Stimulated activated memory B cell treated with anti-CD40 and anti-IgM and Interleukin-4, amounts not matched to agents 10 μg/mL and 1 μg/mL and 100 μg/mL, for 72 hours (primary cell): Measurements from ENCODE around the gene ATP2B3.

Source experiments
- ATAC-seq: fragments of 150-1000 bp; cut with Tn5 transposase; 2 replicates; pipeline ENCODE4 v1.10.0; 2021
- H3K27ac Mint-ChIP-seq: one replicate; pipeline ENCODE4 v1.8.0; 2022; ENCODE audit warnings: mild to moderate bottlenecking, mixed read lengths
- H3K27me3 Mint-ChIP-seq: one replicate; pipeline ENCODE4 v1.8.0; 2022; ENCODE audit warnings: mixed read lengths
- H3K36me3 Mint-ChIP-seq: one replicate; pipeline ENCODE4 v1.8.0; 2022; ENCODE audit warnings: mixed read lengths
- H3K4me1 Mint-ChIP-seq: one replicate; pipeline ENCODE4 v1.8.0; 2022; ENCODE audit warnings: mixed read lengths
- H3K4me3 Mint-ChIP-seq: one replicate; pipeline ENCODE4 v1.8.0; 2022; ENCODE audit warnings: mild to moderate bottlenecking, moderate library complexity, mixed read lengths
- H3K9me3 Mint-ChIP-seq: one replicate; pipeline ENCODE4 v1.8.0; 2022; ENCODE audit warnings: mixed read lengths

ATP2B3 gene

GRCh38 chrX:153481043-153481442, 36.4 kb upstream of the ATP2B3 start:
- Mint-ChIP-seq H3K27me3 (peaks cover 25% of the 10 kb centered on the region), H3K9me3 (no peaks in the 10 kb centered on the region), H3K27ac (no peak overlapping the region), H3K4me3 (no peak overlapping the region), H3K36me3 (no peaks in the 10 kb centered on the region), H3K4me1 (no peaks in the 10 kb centered on the region)
- no peak for ATAC-seq

DNA sequence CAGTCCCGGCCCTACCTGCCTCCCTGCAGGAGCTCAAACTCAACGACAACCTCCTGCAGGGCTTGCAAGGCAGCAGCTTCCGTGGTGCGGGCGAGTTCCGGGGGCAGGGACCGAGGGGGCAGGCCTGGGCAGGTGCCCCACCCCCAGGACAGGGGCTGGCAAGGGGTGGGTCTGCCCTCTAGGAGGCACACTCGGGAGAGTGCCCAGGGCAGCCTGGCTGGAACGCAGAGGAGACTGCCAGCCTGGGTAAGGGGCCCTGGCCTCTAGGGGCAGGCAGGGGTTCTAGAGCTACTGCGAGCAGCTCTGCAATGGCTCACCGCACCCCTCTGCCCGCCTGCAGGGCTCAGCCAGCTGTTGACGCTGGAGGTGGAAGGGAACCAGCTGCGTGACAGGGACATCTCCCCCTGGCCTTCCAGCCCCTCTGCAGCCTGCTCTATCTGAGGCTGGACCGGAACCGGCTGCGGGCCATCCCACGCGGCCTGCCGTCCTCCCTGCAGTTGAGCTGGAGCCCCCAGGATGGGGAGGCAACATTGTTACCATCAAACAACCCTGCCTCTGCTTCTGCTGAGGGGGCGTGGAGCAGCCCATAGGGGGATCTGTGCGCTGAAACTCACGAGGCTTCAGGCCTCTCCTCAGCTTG, 34.9 kb upstream of the ATP2B3 start:
- H3K27ac Mint-ChIP-seq: no peak overlapping the region
- H3K9me3 Mint-ChIP-seq: no peaks in the 10 kb centered on the region
- no peaks in the 10 kb centered on the region for H3K4me1 Mint-ChIP-seq
- ATAC-seq: no peak
- H3K27me3 Mint-ChIP-seq: peaks cover 20% of the 10 kb centered on the region
- no peaks in the 10 kb centered on the region for H3K36me3 Mint-ChIP-seq
- no peak overlapping the region for H3K4me3 Mint-ChIP-seq

- Mint-ChIP-seq H3K9me3 (no peaks in the 10 kb centered on the region), H3K36me3 (no peaks in the 10 kb centered on the region), H3K4me3 (no peak overlapping the region), H3K27ac (no peak overlapping the region), H3K27me3 (no peaks in the 10 kb centered on the region), H3K4me1 (no peaks in the 10 kb centered on the region)
- no peak for ATAC-seq
Measured at GRCh38 chrX:153485396-153486080, 31.9 kb upstream of the ATP2B3 start.

- Mint-ChIP-seq H3K27me3 (no peaks in the 10 kb centered on the region), H3K27ac (no peak overlapping the region), H3K9me3 (no peaks in the 10 kb centered on the region), H3K4me1 (no peaks in the 10 kb centered on the region), H3K4me3 (no peak overlapping the region), H3K36me3 (no peaks in the 10 kb centered on the region)
- ATAC-seq: no peak
Measured at GRCh38 chrX:153486171-153486570, 31.3 kb upstream of the ATP2B3 start.

- Mint-ChIP-seq H3K27ac (no peak overlapping the region), H3K4me3 (no peak overlapping the region), H3K36me3 (no peaks in the 10 kb centered on the region), H3K27me3 (no peaks in the 10 kb centered on the region), H3K9me3 (no peaks in the 10 kb centered on the region), H3K4me1 (no peaks in the 10 kb centered on the region)
- ATAC-seq: no peak
Measured at GRCh38 chrX:153487590-153488071, 29.8 kb upstream of the ATP2B3 start.

GRCh38 chrX:153488231-153488914, 29.1 kb upstream of the ATP2B3 start:
- no peak for ATAC-seq
- Mint-ChIP-seq H3K36me3 (no peaks in the 10 kb centered on the region), H3K9me3 (no peaks in the 10 kb centered on the region)

DNA sequence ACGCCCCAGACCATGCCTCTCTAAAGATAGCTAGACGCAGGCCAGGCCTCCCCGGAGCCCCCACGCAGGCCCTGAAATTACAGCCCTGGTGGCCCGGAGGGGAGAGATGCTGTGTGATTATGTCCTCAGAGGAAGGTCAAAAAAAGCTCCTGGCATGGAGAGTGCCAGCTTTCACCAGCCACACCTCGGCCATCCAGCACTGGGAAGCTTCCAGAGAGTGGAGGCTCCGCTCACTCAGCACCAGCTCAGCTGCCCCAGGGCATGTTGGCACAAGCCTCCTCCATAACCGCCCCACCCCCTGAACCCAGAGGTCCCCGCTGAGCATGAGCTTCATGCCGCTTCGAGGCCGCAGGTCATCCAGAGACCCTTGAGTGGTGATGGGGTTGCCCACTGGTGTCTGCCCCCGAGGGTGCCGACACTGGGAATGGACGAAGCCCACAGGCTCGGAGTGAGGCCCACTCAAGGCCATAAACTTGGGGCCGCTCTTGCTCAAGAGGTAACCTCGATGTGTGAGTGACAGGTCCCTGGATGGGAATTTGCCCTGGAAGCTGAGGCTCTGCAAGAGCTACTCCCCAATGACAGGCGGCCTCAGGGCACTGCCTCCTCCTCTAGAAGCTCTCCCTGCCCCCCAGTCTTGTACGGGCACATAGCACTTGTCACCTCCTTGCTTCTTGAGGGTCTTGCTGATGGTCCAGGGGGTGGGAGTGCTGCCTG, 27.1 kb upstream of the ATP2B3 start:
- Mint-ChIP-seq H3K27me3 (peaks cover 17% of the 10 kb centered on the region), H3K9me3 (no peaks in the 10 kb centered on the region), H3K4me1 (peaks cover 5% of the 10 kb centered on the region), H3K36me3 (no peaks in the 10 kb centered on the region), H3K27ac (no peak overlapping the region), H3K4me3 (no peak overlapping the region)
- ATAC-seq: no peak

More at GRCh38 chrX:153488231-153488914, 29.1 kb upstream of the ATP2B3 start:
- Mint-ChIP-seq H3K4me1 (no peaks in the 10 kb centered on the region), H3K4me3 (no peak overlapping the region), H3K27me3 (peaks cover under 1% of the 10 kb centered on the region), H3K27ac (no peak overlapping the region)

- Mint-ChIP-seq H3K36me3 (no peaks in the 10 kb centered on the region), H3K27me3 (peaks cover 26% of the 10 kb centered on the region), H3K9me3 (no peaks in the 10 kb centered on the region), H3K4me1 (peaks cover 5% of the 10 kb centered on the region), H3K27ac (no peak overlapping the region), H3K4me3 (no peak overlapping the region)
- ATAC-seq: no peak
Measured at GRCh38 chrX:153491351-153491914, 26.0 kb upstream of the ATP2B3 start.

- peaks cover 5% of the 10 kb centered on the region for H3K4me1 Mint-ChIP-seq
- H3K9me3 Mint-ChIP-seq: no peaks in the 10 kb centered on the region
- no peak for ATAC-seq
- no peaks in the 10 kb centered on the region for H3K36me3 Mint-ChIP-seq
- no peak overlapping the region for H3K4me3 Mint-ChIP-seq
- peaks cover 26% of the 10 kb centered on the region for H3K27me3 Mint-ChIP-seq
- H3K27ac Mint-ChIP-seq: no peak overlapping the region
Measured at GRCh38 chrX:153491918-153492317, 25.5 kb upstream of the ATP2B3 start.

DNA sequence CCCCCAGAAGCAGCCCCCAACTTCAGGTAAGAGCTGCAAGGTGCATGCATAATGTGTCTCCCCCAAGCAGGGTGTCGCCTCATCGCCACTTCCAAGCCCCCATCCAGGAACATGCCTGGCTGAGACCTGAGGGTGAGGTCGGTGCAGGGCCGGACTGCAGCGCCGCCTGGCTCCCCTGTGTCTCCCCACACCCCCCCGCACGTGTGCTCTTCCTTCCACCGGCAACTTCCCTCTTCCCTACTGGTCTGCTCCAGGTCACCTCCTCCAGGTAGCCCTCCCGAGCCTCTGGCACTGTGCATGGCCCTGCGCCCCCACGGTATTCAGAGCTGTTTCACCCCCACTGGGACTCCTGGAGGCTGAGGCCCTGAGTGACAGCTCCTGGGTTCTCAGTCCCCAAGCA, 24.9 kb upstream of the ATP2B3 start:
- no peak overlapping the region for H3K4me3 Mint-ChIP-seq
- H3K27me3 Mint-ChIP-seq: peaks cover 26% of the 10 kb centered on the region
- no peak overlapping the region for H3K27ac Mint-ChIP-seq
- ATAC-seq: no peak
- H3K36me3 Mint-ChIP-seq: no peaks in the 10 kb centered on the region
- H3K9me3 Mint-ChIP-seq: no peaks in the 10 kb centered on the region
- H3K4me1 Mint-ChIP-seq: peaks cover 5% of the 10 kb centered on the region

DNA sequence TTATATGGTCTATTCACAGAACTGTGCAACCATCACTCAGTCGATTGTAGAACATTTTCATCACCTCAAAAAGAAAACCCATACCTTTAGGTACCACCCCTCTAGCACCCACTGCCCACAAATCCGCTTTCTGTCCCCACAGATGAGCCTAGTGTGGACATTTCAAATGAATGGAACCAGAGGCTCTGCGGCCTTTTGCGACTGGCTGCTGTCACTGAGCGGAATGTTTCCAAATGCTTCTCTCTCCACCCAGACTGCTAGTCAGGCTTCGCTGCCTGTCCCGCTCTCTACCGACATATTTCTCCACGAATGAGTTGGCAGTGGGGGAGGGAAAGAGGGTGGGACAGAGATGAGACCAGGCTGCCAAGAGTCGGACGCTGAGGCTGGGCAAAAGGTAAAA, 24.4 kb upstream of the ATP2B3 start:
- Mint-ChIP-seq H3K36me3 (no peaks in the 10 kb centered on the region), H3K27ac (no peak overlapping the region), H3K9me3 (no peaks in the 10 kb centered on the region), H3K4me3 (no peak overlapping the region), H3K27me3 (peaks cover 26% of the 10 kb centered on the region), H3K4me1 (peaks cover 5% of the 10 kb centered on the region)
- ATAC-seq: no peak

DNA sequence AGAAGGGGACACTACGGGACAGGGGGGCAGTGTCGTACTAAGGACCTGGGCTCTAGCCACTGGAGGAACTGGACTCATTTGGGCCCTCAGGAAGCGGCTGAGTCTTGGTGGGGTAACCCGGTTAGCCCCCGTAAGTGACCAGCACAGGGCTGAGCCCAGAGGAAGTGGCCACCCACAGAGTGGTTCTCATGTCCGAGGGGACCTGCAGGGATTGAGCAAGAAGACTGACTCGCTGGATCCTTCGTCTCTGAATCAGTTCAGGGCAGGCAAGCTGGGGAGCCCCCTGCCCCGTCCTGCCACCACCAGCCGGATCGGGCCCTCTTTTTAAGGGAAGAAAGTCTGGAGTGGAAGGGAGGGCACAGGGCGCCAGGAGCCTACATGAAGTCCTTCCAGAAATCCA, 23.4 kb upstream of the ATP2B3 start:
- H3K4me3 Mint-ChIP-seq: no peak overlapping the region
- H3K27ac Mint-ChIP-seq: no peak overlapping the region
- peaks cover 26% of the 10 kb centered on the region for H3K27me3 Mint-ChIP-seq
- no peaks in the 10 kb centered on the region for H3K36me3 Mint-ChIP-seq
- H3K9me3 Mint-ChIP-seq: no peaks in the 10 kb centered on the region
- no peak for ATAC-seq
- H3K4me1 Mint-ChIP-seq: peaks cover 5% of the 10 kb centered on the region

- ATAC-seq: no peak
- Mint-ChIP-seq H3K36me3 (no peaks in the 10 kb centered on the region), H3K27me3 (peaks cover 26% of the 10 kb centered on the region), H3K4me3 (no peak within 1 kb of the TSS), H3K9me3 (no peaks in the 10 kb centered on the region), H3K27ac (no peak within 1 kb of the TSS), H3K4me1 (peaks cover 5% of the 10 kb centered on the region)
Measured at GRCh38 chrX:153494541-153495361, 22.7 kb upstream of the ATP2B3 start, which contains the start of gene BGN. BGN (plus strand) TSS chrX:153494980; CDS start chrX:153504632, 9,652 bp downstream.

DNA sequence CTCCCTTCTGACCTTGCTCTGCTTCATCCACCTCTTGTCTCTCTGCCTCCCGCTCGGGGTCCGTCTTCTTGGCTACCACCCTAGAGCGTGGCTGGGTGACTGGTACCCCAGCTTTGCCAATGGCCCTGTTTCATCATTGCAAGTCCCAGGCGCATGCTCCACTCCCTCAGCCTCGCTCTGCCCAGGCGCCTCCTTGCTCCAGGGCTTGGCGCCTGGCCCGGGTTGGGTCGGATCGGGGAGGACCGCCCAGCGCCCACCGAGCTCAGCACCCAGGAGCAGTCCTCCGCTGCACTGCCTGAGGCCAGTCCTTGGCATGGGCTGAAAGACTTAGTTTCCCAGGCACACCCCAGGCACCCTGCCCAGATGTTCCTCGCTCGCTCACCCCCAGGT, 22.1 kb upstream of the ATP2B3 start:
- Mint-ChIP-seq H3K9me3 (no peaks in the 10 kb centered on the region), H3K36me3 (no peaks in the 10 kb centered on the region), H3K27me3 (peaks cover 26% of the 10 kb centered on the region), H3K27ac (no peak overlapping the region), H3K4me3 (no peak overlapping the region), H3K4me1 (peaks cover 5% of the 10 kb centered on the region)
- ATAC-seq: no peak
